CD4-positive, alpha-beta memory T cell (primary cell): Measurements from ENCODE around the gene ABCC6. TPM values are rescaled to one million over a fixed set of nuclear protein-coding genes. Genes with fewer than 3 reads are reported as not detected.
"Not testable (repeated sequence)": the region's sequence is repeated elsewhere in the genome, so short reads cannot be mapped to it uniquely, and the experiment has no call there.

Experiments
- CTCF ChIA-PET: fragments of 350-600 bp; sonication (Branson Sonifier 250); formaldehyde crosslinking; loops from one replicate; lab custom pipeline; 2021; ENCODE audit warnings: inconsistent platforms; ENCODE audit not compliant: partially characterized antibody; lab: Charles Lee
- POLR2A ChIA-PET: fragments of 350-600 bp; sonication (Branson Sonifier 250); formaldehyde crosslinking; loops from one replicate; lab custom pipeline; 2021; ENCODE audit not compliant: partially characterized antibody; lab: Charles Lee
- DNase-seq, 5 donors: peaks; one replicate each; pipeline versions ENCODE4 v3.0.0 to v3.0.0-alpha.2; 2020 to 2022; ENCODE audit warnings: mixed read lengths in 1 of 5
- H3K27ac ChIP-seq: one replicate; pipeline ENCODE4 v1.7.0; 2013; ENCODE audit warnings: low read depth, low read length
- H3K27me3 ChIP-seq: 2 replicates; pipeline ENCODE4 v1.7.0; 2013; ENCODE audit warnings: mild to moderate bottlenecking, low read length, moderate library complexity; ENCODE audit not compliant: insufficient read depth
- H3K36me3 ChIP-seq: 2 replicates; pipeline ENCODE4 v1.7.0; 2013; ENCODE audit warnings: mild to moderate bottlenecking, low read length, moderate library complexity; ENCODE audit not compliant: insufficient read depth
- H3K4me1 ChIP-seq: 2 replicates; pipeline ENCODE4 v1.7.0; 2013; ENCODE audit warnings: mild to moderate bottlenecking, low read length, moderate library complexity; ENCODE audit not compliant: insufficient read depth
- H3K4me3 ChIP-seq, 2 donors: one replicate each; pipeline ENCODE4 v1.7.0; 2013; ENCODE audit warnings: low read length in 2 of 2, mild to moderate bottlenecking in 1 of 2
- H3K9me3 ChIP-seq, 2 donors: one replicate each; pipeline ENCODE4 v1.7.0; 2013; ENCODE audit warnings: low read length in 2 of 2, control low read depth in 1 of 2; ENCODE audit not compliant: control insufficient read depth in 1 of 2
- H3K27ac Mint-ChIP-seq, 7 donors: one replicate each; pipeline ENCODE4 v1.8.0; 2020 to 2021; ENCODE audit warnings: mixed read lengths in 7 of 7, mild to moderate bottlenecking in 6 of 7, inconsistent platforms in 3 of 7, moderate library complexity in 3 of 7
- H3K27me3 Mint-ChIP-seq, 2 donors: one replicate each; pipeline ENCODE4 v1.8.0; 2020 to 2021; ENCODE audit warnings: mixed read lengths in 2 of 2
- H3K36me3 Mint-ChIP-seq, 2 donors: one replicate each; pipeline ENCODE4 v1.8.0; 2020 to 2021; ENCODE audit warnings: mixed read lengths in 2 of 2, inconsistent platforms in 1 of 2, mild to moderate bottlenecking in 1 of 2
- H3K4me1 Mint-ChIP-seq, 4 donors: one replicate each; pipeline ENCODE4 v1.8.0; 2020 to 2021; ENCODE audit warnings: mixed read lengths in 4 of 4, mild to moderate bottlenecking in 1 of 4
- H3K4me3 Mint-ChIP-seq, 8 donors: one replicate each; pipeline ENCODE4 v1.8.0; 2020 to 2021; ENCODE audit warnings: mixed read lengths in 8 of 8, mild to moderate bottlenecking in 7 of 8, moderate library complexity in 6 of 8, inconsistent platforms in 3 of 8
- H3K9me3 Mint-ChIP-seq, 8 donors: one replicate each; pipeline ENCODE4 v1.8.0; 2020 to 2021; ENCODE audit warnings: mixed read lengths in 8 of 8, mild to moderate bottlenecking in 5 of 8, inconsistent platforms in 3 of 8, moderate library complexity in 1 of 8
- intact Hi-C: fragments of 100-400 bp; cut with micrococcal nuclease; formaldehyde crosslinking; loops from one replicate; pipeline ENCODE4 v1.15.1; 2023
- polyA plus RNA-seq, 2 donors: library from polyadenylated mRNA; unstranded; fragments of 300-500 nt; fragmentation: Illumina TruSeq; gene quantifications; one replicate each; pipeline ENCODE4 v1.2.3, GENCODE V29; 2021
- total RNA-seq, 2 experiments: library from RNA; stranded (reverse); gene quantifications; one replicate each; pipeline ENCODE4 v1.2.3, GENCODE V29; 2021

Gene ABCC6
- total and polyA plus RNA-seq, 4 experiments from 2014 or later, result 0.15 TPM; not detected in 3

DNA sequence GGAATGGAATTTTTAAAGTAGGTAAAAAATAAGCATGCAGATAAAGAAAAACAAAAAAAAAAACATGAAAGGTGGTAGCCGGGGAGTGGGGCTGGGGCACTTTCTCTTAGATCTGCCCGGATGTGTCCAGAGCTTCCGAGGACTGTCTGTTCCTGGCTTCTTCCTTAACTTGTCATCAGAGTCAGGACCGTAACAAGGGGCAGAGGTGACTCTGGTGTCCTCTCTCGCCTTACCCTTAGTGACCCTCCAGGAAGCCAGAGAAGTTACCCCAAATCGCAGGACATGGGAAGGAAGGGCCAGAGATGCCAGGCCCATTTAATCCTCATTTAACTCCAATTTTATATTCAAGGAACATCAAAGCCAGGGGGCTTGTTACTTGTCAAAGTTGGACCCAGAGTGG, 115.5 kb downstream of the ABCC6 start:
- ChIA-PET CTCF (no interaction called here), POLR2A (no interaction called here)

DNA sequence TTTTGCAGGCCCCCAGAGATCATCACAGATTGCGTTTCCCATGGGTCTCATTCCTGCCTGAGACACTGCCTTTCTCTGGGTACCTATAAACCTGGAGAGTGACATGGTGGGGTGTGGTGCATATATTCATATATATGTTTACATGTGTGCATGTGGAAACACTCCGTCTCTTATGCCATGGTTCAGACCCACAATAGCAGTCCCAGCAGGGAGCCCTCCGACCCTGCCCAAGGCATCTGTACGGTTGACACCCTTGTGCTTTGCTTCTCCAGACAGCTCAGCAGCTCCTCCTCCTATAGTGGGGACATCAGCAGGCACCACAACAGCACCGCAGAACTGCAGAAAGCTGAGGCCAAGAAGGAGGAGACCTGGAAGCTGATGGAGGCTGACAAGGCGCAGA, 116.8 kb downstream of the ABCC6 start:
- Mint-ChIP-seq H3K27ac (no peak overlapping the region), H3K27me3 (no peaks in the 10 kb centered on the region), H3K4me1 (no peaks in the 10 kb centered on the region), H3K9me3 (no peaks in the 10 kb centered on the region), H3K36me3 (peaks cover 60 to 72% of the 10 kb centered on the region in 2 donors), H3K4me3 (no peak overlapping the region)
- ChIA-PET POLR2A (no interaction called here), CTCF (no interaction called here)
- no peak overlapping the region for H3K27ac ChIP-seq
- no peaks in the 10 kb centered on the region for H3K27me3 ChIP-seq
- H3K9me3 ChIP-seq, result no peaks in the 10 kb centered on the region
- DNase-seq, result no peak
- no peak overlapping the region for H3K4me3 ChIP-seq
- no peaks in the 10 kb centered on the region for H3K4me1 ChIP-seq
- intact Hi-C loops, result no loop called here
- H3K36me3 ChIP-seq, result peaks cover 33% of the 10 kb centered on the region

More for the DNA sequence above, 115.5 kb downstream of the ABCC6 start:
- Histone ChIP-seq H3K4me1 (no peaks in the 10 kb centered on the region), H3K9me3 (no peaks in the 10 kb centered on the region), H3K27me3 (no peaks in the 10 kb centered on the region), H3K36me3 (peaks cover 38% of the 10 kb centered on the region), H3K27ac (no peak overlapping the region), H3K4me3 (no peak overlapping the region)
- H3K4me1 Mint-ChIP-seq, result no peaks in the 10 kb centered on the region
- no peaks in the 10 kb centered on the region for H3K27me3 Mint-ChIP-seq
- no peaks in the 10 kb centered on the region for H3K9me3 Mint-ChIP-seq
- no peak overlapping the region for H3K4me3 Mint-ChIP-seq
- peak overlapping the region in 1 of 7 donors; percentile 19 for H3K27ac Mint-ChIP-seq
- intact Hi-C loops, result no loop called here
- H3K36me3 Mint-ChIP-seq, result peaks cover 64 to 72% of the 10 kb centered on the region in 2 donors
- DNase-seq, result no peak

DNA sequence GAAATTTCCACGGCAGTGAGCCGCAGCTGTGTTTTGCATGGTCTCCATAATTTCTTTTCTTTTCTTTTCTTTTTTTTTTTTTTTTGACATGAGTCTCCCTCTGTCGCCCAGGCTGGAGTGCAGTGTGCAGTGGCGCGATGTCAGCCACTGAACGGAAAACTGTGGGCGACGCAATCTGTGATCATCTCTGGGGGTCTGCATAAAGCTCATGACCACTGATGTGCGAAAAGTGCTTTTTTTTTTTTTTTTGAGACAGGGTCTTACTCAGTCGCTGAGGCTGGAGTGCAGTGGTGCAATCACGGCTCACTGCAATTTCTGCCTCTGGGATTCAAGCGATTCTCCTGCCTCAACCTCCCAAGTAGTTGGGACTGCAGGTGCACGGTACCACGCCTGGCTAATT, 117.6 kb downstream of the ABCC6 start:
- Mint-ChIP-seq H3K4me1 (no peaks in the 10 kb centered on the region), H3K4me3 (no peak overlapping the region), H3K27me3 (no peaks in the 10 kb centered on the region), H3K9me3 (no peaks in the 10 kb centered on the region), H3K36me3 (peaks cover 55 to 69% of the 10 kb centered on the region in 2 donors), H3K27ac (peak overlapping the region in 1 of 7 donors; percentile 14)
- H3K36me3 ChIP-seq, result peaks cover 30% of the 10 kb centered on the region
- DNase-seq, result no peak
- no peak overlapping the region for H3K27ac ChIP-seq
- CTCF ChIA-PET, result interaction anchor here (0.6 kb wide), 1 partner anchor 22 kb away, joined by 3 read pairs; no protein-coding TSS in a partner anchor
- no peak overlapping the region for H3K4me3 ChIP-seq
- H3K4me1 ChIP-seq, result no peaks in the 10 kb centered on the region
- intact Hi-C loops, result no loop called here
- POLR2A ChIA-PET, result no interaction called here
- no peaks in the 10 kb centered on the region for H3K9me3 ChIP-seq
- H3K27me3 ChIP-seq, result no peaks in the 10 kb centered on the region

DNA sequence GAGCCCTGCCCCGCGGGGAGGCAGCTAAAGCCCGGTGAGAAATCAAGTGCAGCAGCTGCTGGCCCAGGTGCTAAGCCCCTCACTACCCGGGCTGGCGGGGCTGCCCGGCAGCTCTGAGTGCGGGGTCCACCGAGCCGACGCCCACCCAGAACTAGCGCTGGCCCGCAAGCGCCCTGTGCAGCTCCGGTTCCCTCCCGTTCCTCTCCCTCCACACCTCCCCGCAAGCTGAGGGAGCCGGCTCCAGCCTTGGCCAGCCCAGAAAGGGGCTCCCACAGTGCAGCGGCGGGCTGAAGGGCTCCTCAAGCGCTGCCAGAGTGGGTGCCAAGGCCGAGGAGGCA, 118.5 kb downstream of the ABCC6 start:
- intact Hi-C loops, H3K27me3 Mint-ChIP-seq, H3K4me3 ChIP-seq, H3K9me3 Mint-ChIP-seq, H3K9me3 ChIP-seq, H3K27me3 ChIP-seq, H3K27ac Mint-ChIP-seq, H3K4me3 Mint-ChIP-seq, H3K27ac ChIP-seq, DNase-seq, H3K4me1 ChIP-seq, H3K4me1 Mint-ChIP-seq, POLR2A ChIA-PET: not testable (repeated sequence)
- H3K36me3 ChIP-seq, result peaks cover 27% of the 10 kb centered on the region
- CTCF ChIA-PET, result interaction anchor here (0.6 kb wide), 1 partner anchor 556 kb away, joined by 3 read pairs; no protein-coding TSS in a partner anchor
- H3K36me3 Mint-ChIP-seq, result peaks cover 50 to 69% of the 10 kb centered on the region in 2 donors

DNA sequence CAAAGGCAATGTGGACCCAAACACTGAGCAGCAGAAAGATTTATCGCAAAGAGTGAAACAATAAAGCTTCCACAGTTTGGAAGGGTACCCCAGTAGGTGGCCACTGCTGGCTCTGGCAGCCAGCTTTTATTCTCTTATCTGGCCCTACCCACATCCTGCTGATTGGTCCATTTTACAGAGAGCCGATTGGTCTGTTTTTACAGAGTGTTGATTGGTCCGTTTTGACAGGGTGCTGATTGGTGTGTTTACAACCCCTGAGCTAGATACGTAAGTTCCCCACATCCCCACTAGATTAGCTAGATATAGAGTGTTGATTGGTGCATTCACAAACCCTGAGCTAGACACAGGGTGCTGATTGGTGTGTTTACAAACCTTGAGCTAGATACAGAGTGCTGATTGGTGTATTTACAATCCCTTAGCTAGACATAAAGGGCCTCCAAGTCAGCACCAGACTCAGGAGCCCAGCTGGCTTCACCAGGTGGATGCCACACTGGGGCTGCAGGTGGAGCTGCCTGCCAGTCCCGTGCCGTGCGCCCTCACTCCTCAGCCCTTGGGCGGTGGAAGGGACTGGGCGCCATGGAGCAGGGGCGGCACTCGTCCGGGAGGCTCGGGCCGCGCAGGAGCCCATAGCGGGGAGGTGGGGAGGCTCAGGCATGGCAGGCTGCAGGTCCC, 119.0 kb downstream of the ABCC6 start:
- H3K4me3 Mint-ChIP-seq, H3K4me1 Mint-ChIP-seq, POLR2A ChIA-PET, intact Hi-C loops, H3K4me3 ChIP-seq, H3K9me3 ChIP-seq, H3K9me3 Mint-ChIP-seq, DNase-seq, H3K27me3 Mint-ChIP-seq, H3K4me1 ChIP-seq, H3K27ac ChIP-seq, H3K27me3 ChIP-seq: not testable (repeated sequence)
- Mint-ChIP-seq H3K36me3 (peaks cover 45 to 68% of the 10 kb centered on the region in 2 donors), H3K27ac (peak overlapping the region in 1 of 7 donors; percentile 78)
- H3K36me3 ChIP-seq, result peaks cover 23% of the 10 kb centered on the region
- CTCF ChIA-PET, result interaction anchor here (0.6 kb wide), 1 partner anchor 555 kb away, joined by 3 read pairs; no protein-coding TSS in a partner anchor

DNA sequence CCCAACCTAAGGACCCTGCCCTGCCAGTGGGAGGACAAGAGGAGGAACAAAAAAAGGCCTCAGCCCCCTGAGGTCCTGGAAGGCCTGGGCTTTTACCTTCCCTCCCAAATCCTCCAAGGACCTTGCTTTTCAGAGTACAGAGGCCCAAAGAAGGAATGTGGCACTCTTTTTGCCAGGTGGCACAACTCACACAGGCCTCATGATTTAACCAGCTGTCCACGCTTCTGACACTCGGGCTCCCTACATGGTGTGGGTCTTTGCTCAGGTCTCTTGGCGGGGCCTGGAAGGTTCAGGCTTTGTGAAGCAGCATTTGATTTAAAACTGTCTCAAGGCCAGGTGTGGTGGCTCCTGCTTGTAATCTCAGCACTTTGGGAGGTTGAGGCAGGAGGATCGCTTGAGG, 120.6 kb downstream of the ABCC6 start:
- H3K4me3 Mint-ChIP-seq, result no peak overlapping the region
- DNase-seq, result no peak
- Histone ChIP-seq H3K27ac (no peak overlapping the region), H3K27me3 (no peaks in the 10 kb centered on the region), H3K9me3 (no peaks in the 10 kb centered on the region), H3K4me3 (no peak overlapping the region), H3K36me3 (peaks cover 23% of the 10 kb centered on the region), H3K4me1 (no peaks in the 10 kb centered on the region)
- ChIA-PET POLR2A (no interaction called here), CTCF (no interaction called here)
- H3K9me3 Mint-ChIP-seq, result no peaks in the 10 kb centered on the region
- intact Hi-C loops, result no loop called here
- H3K4me1 Mint-ChIP-seq, result no peaks in the 10 kb centered on the region
- no peak overlapping the region for H3K27ac Mint-ChIP-seq
- no peaks in the 10 kb centered on the region for H3K27me3 Mint-ChIP-seq
- peaks cover 46 to 74% of the 10 kb centered on the region in 2 donors for H3K36me3 Mint-ChIP-seq

DNA sequence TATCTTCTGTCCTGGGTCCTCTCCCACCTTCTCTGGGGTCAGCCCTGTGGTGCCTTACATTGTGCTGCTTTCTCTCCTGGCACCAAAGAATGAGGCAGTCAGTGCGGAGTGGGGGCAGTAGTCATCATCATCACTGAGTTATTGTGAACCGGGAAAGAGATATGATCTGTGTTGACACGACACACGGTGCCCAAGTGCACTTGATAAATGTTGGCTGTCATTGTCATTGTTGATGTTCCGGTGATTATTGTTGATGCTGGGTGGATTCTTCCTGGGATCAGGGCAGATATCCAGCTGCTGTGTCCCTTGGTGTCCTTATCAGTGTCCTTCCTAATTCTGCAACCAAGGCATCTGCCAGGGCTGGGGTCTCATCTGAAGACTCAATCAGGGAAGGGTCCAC, 121.7 kb downstream of the ABCC6 start:
- Histone ChIP-seq H3K27ac (no peak overlapping the region), H3K36me3 (peaks cover 29% of the 10 kb centered on the region), H3K9me3 (no peaks in the 10 kb centered on the region), H3K4me3 (no peak overlapping the region), H3K27me3 (no peaks in the 10 kb centered on the region), H3K4me1 (no peaks in the 10 kb centered on the region)
- peaks cover 47 to 71% of the 10 kb centered on the region in 2 donors for H3K36me3 Mint-ChIP-seq
- H3K4me1 Mint-ChIP-seq, result no peaks in the 10 kb centered on the region
- H3K9me3 Mint-ChIP-seq, result no peaks in the 10 kb centered on the region
- intact Hi-C loops, result no loop called here
- DNase-seq, result no peak
- no peak overlapping the region for H3K4me3 Mint-ChIP-seq
- peak overlapping the region in 1 of 7 donors; percentile 48 for H3K27ac Mint-ChIP-seq
- POLR2A ChIA-PET, result no interaction called here
- CTCF ChIA-PET, result no interaction called here
- H3K27me3 Mint-ChIP-seq, result no peaks in the 10 kb centered on the region
